DMS 273 treated with DMSO at 0.1 percent for 48 hours (cell line): ENCODE results near the gene EFHD1.
A peak's percentile ranks its signal among the peaks of the same experiment; 100 is the strongest.

Experiments
- DNase-seq: peaks from one replicate; lab custom pipeline; 2025; lab: John Stamatoyannopoulos, UW

The EFHD1 gene

DNA sequence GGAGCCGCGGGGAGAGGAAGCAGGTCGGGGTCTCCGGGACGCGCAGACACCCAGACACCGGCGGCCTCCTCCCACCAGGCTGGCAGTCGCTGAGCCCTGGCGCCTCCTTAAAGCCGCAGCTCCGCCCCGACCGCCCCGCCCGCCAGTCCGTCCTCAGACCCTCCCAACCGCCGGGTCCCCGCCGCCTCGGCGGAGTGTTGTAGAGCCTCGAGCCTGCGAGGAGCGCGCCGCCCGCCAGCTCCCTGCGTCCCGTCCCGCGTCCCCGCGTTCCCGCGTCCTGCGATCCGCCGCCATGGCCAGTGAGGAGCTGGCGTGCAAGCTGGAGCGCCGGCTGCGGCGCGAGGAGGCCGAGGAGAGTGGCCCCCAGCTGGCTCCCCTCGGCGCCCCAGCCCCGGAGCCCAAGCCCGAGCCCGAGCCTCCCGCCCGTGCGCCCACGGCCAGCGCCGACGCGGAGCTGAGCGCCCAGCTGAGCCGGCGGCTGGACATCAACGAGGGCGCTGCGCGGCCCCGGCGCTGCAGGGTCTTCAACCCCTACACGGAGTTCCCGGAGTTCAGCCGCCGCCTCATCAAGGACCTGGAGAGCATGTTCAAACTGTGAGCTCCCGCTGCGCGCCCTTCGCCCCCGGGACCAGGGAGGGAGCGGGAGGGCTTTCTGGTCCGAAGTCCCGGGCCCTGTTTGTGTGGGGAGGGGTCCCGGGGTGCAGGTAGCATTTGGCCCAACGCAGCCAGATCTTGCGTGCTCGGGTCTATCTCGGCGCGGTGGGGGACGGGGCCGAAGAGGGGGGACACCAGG is at the start of gene EFHD1:
Gene EFHD1, plus strand, starts transcription at position 192 of the 793 bp plus-strand sequence. Its CDS starts 101 bp downstream, at position 293.
- peak; percentile 46 for DNase-seq

DNA sequence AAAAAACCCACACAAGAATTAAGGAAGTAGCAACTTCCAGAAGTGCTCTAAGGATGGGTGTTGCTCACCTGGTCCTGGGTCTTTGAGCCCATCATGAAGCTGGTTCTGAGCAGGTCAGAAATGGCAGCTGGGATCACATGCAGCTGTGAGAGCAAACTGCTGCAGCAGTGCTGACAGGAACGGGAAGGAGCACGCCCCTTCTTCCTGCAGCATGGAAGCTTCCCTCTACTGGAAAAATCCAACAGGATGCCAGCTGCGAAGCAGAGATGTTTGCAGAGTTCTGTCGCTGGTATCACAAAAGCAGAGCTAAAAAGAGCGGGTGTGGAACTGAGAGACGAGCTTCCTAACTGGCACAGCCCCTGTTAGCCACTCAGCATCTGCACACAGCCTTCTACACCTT is 49.2 kb upstream of the EFHD1 start:
- no peak for DNase-seq

DNA sequence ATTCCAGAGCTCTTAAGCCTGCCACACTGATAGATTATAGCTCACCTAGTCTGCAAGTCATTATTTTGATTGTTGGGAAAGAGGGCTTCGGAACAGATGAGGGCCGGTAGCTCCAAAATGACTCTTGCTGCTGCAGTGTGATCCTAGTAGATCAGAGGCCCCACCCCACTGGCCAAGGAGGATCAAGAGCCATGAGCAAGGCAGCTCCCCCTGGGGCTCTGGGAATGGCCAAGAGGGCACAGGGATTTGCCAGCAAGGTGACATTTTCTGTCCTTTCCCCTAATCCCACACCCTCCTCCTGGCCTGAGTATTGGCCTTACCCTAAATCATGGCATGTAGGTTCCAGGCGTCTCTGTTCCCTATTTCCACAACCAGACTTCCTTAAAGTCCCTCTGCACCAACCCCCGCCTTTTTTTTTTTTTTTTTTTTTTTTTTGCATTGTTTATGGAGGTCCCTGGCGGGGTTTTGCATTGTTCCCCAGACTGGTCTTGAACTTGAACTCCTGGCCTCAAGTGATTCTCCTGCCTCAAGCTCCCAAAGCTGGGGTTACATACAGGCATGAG is 46.4 kb upstream of the EFHD1 start:
- DNase-seq = no peak

- no peak for DNase-seq
Observed at GRCh38 chr2:232587512-232587911, 45.9 kb upstream of the EFHD1 start.

DNA sequence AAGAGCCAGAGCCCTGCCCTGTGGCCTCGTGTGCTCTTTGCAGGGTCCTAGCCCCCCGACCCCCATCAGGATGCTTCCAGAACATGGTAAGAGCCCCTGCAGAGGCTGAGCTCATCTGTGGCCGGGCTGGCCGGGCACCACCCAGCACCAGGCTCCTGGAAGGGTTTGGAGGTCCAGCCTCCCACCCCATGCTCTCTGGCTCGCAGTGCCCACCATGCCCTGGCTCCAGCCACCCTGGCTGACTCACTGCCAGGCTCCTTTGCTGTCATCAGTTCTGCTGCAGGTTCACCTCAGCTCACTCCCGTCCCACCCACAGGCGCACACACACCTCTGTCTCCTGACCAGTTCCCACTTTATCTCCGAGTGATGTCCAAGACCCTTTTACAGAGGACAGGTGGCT is 45.4 kb upstream of the EFHD1 start:
- no peak for DNase-seq

DNA sequence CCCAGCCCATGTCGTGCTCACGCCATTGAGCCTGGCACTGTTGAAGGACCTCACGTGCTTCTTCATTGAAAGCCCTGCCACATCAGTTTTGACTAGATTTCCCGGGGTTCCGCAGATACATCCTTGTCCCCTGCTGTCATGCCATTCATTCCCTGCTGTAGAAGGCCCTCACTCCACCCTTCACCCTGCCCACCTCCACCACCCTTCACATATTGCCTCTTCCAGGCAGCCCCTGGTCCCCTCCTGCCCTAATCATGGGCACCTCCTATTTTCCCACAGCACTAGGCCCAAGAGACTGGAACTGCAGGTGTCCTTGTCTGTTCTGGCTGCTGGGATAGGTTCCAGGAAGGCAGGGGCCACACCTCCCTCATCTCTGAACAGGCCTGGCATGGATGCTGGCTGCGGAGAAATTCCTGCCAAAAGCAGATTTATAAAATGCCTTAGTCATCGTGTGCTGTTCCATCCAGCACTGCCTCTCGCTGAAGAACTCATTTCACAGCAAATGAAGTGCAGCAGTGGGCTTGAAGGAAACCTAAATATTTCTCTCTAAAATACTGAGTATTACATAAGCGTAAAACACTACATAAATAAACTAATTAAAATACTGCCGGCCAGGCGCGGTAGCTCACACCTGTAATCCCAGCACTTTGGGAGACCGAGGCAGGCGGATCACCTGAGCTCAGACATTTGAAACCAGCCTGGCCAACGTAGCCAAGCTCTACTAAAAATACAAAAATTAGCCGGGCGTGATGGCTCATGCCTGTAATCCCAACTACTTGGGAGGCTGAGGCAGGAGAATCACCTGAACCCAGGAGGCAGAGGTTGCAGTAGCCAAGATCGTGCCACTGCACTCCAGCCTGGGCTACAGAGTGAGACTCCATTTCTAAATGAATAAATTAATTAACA is 44.5 kb upstream of the EFHD1 start:
- no peak for DNase-seq

- no peak for DNase-seq
Observed at GRCh38 chr2:232592772-232593395, 40.5 kb upstream of the EFHD1 start.

DNA sequence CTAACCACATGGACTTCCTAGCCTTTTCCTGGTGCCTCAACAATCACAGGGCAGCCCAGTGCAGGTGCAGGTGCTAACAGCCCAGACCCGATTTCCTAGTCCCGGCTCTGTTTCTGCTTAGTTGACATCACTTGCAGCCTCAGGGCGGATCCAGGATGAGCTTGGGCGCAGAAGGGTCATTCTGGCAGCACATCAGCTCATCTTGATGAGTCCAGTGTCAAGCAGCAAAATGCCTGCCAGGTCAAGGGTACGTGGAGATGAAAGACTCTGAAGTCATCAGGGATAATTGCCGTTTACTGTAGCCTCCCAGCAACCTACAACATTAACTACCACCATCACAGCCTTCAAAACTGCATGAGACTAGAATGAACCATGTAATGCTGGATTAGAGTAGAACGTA is 39.4 kb upstream of the EFHD1 start:
- DNase-seq = no peak

DNA sequence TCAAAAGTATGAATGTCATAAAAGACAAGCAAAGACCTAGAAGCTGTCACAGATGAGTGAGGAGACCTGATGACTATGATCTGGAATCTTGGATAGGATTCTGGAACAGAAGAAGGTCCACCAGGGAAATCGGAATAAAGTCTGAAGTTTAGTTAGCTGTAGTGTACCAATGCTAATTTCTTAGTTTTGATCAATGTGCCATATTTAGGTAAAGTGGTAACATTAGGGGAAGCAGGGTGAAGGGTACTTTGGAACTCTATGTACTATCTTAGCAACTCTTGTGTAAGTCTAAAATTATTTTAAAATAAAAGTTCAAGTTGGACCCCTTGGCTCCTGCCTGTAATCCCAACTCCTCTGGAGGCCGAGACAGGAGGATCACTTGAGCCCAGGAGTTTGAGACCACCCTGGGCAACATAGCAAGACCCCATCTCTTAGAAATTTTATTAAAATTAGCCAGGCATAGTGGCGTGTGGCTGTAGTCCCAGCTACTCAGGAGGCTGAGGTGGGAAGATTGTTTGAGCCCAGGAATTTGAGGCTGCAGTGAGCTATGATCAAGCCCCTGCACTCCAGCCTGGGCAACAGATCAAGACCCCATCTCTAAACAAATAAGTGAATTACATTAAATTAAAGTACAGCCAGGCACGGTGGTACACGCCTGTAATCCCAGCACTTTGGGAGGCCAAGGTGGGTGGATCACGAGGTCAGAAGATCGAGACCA is 35.9 kb upstream of the EFHD1 start:
- no peak for DNase-seq

DNA sequence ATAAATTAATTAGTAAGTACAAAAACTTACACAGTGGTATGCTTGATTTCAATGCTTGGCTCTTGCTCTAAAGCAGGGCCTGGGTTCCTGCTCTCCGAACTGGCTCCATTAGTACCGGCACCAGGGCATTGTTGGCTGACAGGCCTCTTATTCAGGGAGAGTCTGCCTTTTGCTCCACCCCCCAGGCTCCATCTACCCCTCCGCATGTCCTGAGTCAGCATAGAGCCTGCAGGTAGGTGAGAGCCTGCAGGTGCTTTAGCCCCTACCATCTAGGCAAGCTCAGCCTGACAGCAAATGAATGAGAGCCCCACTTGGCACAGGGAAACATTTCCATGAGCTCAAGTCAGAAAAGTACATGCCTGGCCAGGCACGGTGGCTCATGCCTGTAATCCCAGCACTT is 35.1 kb upstream of the EFHD1 start:
- DNase-seq = no peak

- DNase-seq = no peak
Observed at GRCh38 chr2:232600053-232600773, 33.2 kb upstream of the EFHD1 start.

- no peak for DNase-seq
Observed at GRCh38 chr2:232603283-232603682, 30.1 kb upstream of the EFHD1 start.

- no peak for DNase-seq
Observed at GRCh38 chr2:232604535-232604934, 28.9 kb upstream of the EFHD1 start.

DNA sequence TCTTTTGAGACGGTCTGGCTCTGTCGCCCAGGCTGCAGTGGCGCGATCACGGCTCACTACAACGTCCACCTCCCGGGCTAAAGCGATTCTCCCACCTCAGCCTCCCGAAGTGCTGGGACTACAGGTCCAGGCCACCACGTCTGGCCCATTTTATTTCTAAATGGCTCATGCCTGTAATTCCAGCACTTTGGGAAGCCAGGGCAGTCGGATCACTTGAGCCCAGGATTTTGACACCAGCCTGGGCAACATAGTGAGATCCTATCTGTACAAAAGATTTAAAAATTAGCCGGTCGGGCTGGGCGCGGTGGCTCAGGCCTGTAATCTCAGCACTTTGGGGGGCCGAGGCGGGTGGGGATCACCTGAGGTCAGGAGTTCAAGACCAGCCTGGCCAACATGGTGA is 26.4 kb upstream of the EFHD1 start:
- no peak for DNase-seq

DNA sequence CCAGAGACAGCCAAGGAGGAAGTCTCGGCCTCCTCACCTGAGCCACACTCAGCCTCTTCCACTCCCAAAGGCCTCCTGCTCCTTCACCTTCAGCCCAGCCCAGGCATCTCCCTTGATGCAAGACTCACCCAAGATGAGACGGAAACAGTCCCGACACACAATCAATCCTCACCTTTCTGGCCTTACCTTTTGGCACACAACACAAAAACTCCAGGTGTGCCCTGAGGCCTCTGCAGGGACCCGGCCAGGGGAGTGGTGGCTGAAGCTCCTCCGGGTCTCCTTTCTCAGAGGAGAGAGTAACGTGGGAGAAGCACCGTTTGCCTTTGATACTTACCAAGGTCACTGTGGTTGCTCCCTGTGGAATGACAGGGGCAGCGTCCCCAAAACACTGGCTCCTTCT is 23.8 kb upstream of the EFHD1 start:
- DNase-seq = no peak

DNA sequence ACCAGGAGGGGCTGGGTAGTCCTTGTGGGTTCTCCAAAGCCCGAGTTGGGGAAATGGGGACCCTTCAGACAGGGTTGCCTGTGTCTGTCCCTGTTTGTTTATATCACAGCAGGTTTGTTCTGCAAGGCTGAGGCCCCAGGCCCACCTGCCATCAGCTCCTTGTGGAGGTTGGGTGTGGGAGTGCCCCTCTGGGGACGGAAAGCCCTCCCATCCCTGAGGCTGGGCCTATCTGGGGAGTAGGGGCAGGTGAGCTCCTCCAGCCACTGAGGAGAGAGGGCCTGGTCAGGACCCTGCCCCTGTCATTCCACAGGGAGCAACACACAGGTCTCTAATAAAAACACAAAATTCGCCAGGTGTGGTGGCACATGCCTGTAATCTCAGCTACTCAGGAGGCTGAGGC is 23.3 kb upstream of the EFHD1 start:
- DNase-seq = no peak

DNA sequence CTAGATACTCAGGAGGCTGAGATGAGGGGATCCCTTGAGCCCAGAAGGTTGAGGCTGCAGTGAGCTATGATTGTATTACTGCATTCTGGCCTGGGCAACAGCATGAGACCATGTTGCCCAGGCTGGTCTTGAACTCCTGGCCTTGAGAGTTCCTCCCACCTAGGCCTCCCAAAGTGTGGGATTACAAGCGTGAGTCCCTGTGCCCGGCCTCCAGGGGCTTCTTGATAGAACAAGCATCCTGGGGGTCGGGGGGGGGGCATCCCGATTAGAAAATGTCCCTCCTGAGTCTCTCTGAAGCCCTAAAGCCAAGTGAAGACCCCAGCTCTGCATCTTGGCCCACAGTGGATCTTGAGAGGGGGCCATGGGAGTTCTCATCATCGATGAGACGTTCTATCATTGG is 22.3 kb upstream of the EFHD1 start:
- no peak for DNase-seq

DNA sequence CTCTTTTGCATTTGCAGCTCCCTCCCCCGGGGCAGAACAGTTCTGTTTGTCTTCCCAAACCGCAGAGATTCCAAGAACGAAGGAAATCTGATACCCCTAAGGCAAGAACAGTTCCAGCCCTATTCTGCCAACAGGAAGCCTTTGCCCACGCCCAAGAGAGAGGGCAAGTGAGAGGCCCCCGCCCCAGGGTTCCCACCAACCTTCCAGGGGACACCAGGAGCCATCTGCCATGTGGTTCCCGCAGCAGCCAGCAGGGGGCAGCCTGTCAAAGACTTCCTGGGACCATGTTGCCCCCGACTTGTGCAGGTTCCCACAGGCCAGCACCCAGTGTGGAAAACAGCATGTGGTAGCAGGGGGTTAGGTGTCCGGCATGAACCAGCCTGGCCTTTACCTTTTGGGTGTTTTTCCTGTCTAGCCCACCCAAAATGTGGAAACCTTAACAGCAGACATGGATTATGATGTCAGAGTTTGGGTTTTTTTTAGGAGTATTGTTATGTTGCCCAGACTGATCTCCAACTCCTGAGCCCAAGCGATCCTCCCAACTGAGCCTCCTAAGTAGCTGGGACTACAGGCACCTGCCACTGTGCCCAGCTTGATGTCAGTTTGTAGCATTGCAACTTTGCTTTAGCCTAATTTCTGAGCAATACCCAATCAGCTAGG is 21.7 kb upstream of the EFHD1 start:
- DNase-seq = peak; percentile 39

DNA sequence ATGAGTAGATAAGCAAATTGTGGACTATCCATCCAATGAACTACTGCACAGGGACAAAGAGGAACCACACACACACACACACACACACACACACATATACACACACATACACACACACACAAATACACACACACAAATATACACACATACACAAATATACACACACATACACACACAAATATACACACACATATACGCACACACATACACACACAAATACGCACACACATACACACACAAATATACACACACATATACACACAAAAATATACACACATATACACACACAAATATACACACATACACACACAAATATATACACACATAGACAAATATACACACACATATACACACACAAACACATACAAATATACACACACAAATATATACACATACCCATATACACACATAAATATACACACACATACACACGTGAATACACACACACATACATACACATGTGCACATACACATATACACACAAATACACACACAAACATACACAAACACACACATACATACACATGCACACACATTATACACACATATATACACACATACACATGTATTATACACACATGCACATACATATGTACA is 19.8 kb upstream of the EFHD1 start:
- DNase-seq = no peak

GRCh38 chr2:232615339-232615738 is 18.1 kb upstream of the EFHD1 start:
- no peak for DNase-seq
